GM20431 (cell line): Measurements from ENCODE around the gene STAT6.
"Not testable (repeated sequence)": the region's sequence is repeated elsewhere in the genome, so short reads cannot be mapped to it uniquely, and the experiment has no call there.

ENCODE experiments used
- in situ Hi-C: fragments of 300-500 bp; cut with MseI, MboI; formaldehyde crosslinking; loops from one replicate; pipeline ENCODE4 v1.15.0; 2020; ENCODE audit warnings: low sequenced_read_pairs; ENCODE audit not compliant: unreplicated experiment

The STAT6 gene

DNA sequence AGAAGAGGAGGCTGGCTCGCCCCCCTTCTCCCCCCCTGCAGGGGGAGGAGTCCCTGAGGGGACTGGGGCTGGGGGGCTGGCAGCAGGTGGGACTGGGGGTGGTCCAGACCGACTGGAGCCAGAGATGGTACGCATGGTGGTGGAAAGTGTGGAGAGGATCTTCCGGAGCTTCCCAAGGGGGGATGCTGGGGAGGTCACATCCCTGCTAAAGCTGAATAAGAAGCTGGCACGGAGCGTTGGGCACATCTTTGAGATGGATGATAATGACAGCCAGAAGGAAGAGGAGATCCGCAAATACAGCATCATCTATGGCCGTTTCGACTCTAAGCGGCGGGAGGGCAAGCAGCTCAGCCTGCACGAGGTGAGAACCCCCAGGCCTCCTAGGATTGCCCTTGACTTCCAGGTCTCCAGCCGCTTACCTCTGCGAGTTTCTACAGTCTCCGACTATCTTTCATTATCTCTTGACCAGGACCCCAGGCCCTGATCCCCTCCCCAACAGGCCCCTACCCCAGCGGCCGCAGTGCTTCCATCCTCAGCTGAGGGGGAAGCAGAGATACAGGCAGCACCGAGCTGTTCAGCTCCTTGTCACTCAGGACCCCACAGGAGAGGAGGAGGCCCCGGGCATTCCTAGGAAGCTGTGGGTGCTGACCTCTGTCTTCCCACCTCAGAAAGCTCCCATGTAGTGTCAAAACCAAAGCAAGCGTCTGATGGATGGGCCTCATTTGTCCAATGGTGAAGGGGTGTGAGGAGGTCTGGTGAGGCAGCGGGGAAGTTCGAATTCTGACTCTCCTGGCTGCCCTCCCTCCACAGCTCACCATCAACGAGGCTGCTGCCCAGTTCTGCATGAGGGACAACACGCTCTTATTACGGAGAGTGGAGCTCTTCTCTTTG, 19.3 kb downstream of the STAT6 start:
- in situ Hi-C loops: no loop called here

DNA sequence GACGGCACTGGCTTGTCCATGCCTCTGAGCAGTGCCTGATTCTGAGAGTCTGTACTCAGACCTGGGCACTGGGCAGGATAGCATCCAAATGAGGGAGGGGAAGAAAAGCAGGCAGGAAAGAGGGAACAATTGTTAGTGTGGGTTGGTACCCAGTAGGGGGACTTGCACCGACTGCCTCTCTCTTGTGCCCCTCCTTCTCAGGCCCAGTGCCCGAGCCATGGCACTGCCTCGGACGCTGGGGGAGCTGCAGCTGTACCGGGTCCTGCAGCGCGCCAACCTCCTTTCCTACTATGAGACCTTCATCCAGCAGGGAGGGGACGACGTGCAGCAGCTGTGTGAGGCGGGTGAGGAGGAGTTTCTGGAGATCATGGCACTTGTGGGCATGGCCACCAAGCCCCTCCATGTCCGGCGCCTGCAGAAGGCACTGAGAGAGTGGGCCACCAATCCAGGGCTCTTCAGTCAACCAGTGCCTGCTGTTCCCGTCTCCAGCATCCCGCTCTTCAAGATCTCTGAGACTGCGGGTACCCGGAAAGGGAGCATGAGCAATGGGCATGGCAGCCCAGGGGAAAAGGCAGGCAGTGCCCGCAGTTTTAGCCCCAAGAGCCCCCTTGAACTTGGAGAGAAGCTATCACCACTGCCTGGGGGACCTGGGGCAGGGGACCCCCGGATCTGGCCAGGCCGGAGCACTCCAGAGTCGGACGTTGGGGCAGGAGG, 20.1 kb downstream of the STAT6 start:
- in situ Hi-C loops: no loop called here

DNA sequence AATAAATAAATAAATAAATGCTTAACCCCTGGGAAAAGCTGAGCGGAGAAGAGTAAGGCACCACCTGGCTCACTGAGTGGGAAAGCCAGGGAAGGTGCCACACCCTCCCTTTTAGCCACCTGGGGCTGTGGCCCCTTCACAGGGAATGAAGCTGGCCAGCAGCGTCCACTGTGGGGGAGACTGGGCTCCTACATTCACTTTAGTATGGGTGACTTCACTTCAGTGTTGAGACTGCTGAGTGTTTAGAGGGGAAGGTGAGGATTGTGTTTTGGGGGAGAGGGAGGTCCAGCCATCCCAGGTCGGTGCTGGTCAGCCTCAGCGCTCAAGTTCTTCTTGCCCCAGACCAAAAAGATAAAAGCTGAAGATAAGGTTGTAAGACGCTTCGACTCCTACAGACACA, 20.7 kb downstream of the STAT6 start:
- in situ Hi-C loops: no loop called here

DNA sequence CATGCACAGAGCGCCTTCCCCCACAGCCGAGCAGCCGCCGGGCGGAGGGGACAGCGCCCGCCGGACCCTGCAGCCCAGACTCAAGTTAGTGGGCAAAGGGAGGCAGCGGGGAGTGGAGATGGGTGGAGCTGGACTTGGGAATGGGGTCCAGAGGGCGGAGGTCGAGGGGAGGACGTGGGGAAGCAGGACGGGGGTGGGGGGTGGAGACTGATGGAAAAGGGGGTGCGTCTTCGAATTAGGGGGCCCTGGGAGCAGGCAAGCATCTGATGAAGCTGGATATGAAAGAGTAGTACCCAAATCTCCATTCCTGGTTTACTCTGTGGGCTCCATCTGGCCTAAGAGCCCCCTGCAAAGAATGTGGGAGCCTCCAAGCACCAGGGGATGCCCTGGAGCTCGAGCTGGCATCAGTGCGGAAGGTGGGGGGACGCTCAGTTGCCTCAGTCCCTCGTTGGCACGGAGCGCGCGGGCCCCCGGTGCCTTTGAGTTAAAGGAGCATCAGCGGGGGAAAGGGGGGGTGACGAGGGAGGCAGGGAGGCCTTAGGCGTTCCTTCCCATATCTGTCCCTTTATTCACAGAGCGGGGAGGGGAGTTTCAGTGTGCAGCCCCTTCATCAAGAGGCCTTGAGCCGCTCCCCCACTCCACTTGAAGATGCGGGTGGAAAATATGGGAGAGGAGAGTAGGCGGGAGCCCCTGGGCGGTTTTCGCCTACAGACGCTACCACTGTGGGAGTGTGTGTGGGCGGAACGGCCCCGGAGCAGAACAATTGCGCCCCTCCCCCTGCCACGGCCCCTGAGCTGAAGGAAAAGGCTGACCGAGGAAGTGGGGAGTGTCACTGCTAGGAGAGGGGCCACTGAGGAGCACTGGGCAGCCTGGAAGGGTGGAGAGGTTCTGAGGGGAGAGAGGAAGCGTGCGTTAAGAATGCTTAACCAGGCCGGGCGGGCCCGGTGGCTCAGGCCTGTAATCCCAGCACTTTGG, 21.6 kb downstream of the STAT6 start:
- in situ Hi-C loops: no loop called here

DNA sequence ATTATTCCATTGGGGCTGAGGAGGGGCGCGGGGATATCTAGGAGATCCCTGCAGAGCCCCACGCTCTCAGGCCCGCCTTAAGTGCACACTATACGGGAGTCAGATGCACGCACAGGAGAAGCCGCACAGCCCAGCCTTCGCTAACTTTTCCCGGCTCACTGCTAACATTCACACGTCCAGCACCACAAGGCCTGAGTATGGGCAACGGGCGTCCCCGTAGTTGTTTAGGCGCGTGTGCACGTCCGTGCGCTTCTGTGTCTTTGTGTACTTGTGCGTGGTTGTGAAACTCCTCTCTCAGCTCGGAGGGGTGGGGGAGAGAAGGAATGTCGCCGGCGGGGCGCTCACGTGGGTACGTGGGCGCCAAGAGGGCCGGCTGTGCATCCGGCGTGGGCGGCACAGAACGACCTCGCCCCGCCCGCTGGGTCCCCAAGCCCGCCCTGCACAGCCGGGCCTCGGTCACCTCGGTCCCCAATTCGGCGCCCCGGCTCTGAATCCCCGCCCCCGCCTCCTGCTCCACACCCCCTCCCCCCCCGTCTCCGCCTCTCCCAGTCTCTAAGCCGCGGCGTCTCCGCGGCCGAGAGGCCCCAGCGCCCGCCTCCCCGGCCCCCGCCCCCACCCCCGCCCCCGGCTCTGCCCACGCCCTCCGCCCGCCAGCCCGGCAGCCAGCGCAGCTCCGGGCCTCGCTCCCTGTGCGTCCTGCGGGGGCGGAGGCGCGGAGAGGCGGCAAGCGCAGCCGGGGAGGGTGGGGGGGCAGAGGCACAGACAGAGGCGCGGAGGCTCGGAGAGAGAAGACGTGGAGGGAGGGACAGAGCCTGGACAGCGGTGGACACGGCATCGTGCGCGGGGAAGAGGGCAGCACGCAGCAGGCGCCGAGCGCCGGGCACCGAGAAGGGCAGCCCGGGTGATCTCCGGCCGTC, 22.6 kb downstream of the STAT6 start, which contains the start of gene NAB2:
TSS of gene NAB2 (plus strand) at position 761 of the 917 bp plus-strand sequence. CDS start 158 bp downstream, outside the sequence.
- in situ Hi-C loops: no loop called here

DNA sequence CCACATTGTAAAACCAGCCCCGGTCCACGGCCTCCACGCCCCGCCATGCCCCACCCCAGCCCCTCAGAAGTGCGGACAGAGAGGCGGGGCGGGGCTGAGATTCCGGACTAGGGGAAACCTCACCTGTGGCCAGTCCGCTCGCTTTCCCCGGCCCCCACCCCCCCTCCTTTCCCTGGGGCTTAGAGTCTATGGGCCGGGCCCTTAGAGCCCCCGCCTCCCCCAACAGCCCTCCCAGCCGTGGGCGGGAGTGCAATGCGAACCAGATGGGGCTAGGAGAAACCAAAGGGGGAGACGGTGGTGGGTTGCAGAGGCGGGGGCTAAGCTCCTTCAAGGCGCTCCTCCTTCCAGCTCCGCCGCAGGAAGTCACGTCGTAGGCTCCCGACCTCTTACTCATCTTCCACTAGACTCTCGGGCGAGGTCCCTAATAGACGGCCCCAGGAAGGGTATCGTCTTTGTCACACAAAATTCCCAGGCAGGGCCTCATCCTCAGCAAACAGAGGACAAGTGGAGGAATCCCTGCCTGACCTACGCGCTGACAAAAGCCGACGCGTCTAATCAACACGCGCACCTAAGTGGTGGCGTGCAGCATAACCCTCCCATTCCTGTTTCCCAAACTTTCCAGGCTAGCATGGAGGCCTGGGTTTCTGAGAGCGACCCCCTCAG, 23.3 kb downstream of the STAT6 start:
- in situ Hi-C loops: no loop called here

GRCh38 chr12:57087010-57087690, 24.0 kb downstream of the STAT6 start:
- in situ Hi-C loops: no loop called here

GRCh38 chr12:57086493-57087009, 24.6 kb downstream of the STAT6 start:
- in situ Hi-C loops: no loop called here

DNA sequence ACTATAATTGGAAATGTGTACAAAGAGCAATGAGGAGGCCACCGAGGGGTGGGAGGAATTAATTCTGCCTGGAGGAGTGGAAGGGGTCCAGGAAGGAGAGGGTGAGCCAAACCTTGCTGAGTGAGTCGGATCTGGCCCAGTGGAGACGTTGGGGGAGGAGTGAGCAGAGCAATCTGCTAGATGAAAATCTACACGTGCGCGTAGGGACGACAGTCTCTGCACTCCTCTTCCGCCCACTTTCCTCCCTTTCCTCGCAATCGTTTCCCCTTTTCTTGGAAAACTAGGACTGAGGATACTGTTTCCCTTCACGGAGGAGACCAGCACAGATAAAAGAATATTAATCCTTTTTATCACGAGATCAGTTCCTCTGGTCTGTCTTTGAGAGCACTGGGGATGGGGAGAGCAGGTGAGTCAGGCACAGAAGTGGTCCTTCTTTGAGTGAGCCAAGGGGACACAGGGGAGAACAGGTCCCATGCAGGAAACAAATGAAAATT, 25.1 kb downstream of the STAT6 start:
- in situ Hi-C loops: no loop called here

- in situ Hi-C loops: no loop called here
Measured at GRCh38 chr12:57080855-57081254, 30.3 kb downstream of the STAT6 start.

GRCh38 chr12:57079821-57080220, 31.3 kb downstream of the STAT6 start:
- in situ Hi-C loops: no loop called here

DNA sequence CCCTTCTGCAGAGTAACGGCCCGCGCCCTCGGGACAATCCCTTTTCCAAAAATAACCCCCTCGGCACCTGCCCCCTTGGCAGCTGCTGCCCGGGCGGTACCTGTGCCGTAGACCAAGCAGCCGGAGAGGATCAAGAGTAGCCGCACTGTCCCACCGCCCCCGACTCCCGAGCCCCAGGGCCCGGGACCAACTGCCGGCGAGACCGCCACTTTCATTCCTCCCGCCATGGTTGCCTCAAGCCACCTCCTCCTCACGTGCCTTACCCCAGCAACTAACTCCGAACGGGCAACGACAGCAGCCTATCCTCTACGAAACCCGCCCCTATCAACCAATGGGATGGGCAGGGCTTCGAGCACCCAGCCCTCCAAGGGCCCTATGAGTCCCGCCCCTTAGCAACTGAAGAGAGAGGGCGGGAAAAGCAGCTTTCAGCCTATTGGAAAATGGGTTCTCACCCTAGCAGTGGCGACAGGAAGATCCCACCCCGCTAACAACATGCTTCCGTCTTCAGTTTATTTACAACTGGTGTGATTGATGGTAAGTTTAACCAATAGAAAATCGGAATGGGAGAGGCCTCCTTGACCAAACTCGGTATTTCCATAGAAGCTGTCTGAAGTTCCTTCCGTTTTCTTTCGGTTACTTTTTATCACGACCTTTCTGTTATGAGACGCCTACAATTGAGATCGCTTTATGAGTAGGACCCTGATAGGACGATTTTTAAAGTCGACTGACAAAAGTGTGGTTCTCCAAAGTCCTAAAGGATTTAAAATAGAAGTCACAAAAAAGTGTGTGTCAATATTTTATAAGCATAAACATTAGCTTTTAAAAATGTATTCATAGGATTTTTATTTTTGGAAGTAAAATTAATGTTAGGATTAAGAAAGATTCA, 32.4 kb downstream of the STAT6 start, which contains the start of gene NEMP1:
TSS of gene NEMP1 (minus strand) at position 273 of the 886 bp plus-strand sequence. CDS start at position 227, 46 bp downstream.
- in situ Hi-C loops: no loop called here

DNA sequence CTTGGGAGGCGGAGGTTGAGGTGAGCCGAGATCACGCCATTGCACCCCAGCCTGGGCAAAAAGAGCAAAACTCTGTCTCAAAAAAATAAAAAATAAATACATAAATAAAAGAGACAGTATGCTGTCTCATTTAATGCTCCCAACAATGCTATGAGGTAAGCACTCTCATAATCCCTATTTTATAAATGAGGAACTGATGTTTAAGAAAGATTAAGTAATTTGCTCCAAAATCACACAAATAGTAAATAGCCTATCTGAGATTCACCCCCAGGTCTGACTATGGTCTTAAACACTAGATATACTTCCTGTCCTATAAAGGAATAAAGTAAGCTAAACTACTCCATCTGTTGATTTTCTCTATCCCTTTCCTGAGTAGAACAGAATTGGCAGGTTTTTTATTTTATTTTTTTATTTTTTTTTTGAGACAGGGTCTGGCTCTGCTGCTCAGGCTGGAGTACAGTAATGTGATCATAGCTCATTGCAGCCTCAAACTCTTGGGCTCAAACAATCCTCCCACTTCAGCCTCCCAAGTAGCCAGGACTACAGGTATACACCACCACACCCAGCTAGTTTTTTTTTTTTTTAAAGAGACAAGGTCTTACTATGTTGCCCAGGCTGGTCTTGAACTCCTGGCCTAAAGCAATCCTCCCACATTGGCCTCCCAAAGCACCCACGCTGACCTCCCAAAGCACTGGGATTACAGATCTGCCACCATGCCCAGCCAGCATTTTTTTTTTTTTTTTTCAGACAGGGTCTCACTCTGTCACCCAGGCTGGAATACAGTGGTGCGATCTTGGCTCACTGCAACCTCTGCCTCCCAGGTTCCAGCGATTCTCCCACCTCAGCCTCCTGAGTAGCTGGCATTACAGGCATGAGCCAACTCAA, 37.4 kb downstream of the STAT6 start:
- in situ Hi-C loops: not testable (repeated sequence)

DNA sequence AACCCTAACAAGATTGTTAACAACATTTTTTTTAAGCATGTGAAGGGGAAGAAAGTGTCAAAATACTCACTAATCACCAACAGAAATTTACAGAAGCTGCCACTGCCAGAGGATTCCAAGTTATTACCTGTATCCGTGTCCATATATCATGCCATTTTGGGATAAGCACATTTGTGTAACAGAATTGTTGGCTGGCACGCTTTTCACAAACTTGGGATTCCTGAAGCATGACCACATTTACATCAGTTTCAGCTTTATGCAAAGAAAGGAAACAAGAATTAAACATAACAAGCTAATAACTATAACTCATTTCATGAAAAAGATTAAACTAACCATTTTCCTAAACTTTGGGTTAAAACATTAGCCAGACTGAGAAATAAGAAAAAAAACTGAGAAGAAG, 38.5 kb downstream of the STAT6 start:
- in situ Hi-C loops: no loop called here

DNA sequence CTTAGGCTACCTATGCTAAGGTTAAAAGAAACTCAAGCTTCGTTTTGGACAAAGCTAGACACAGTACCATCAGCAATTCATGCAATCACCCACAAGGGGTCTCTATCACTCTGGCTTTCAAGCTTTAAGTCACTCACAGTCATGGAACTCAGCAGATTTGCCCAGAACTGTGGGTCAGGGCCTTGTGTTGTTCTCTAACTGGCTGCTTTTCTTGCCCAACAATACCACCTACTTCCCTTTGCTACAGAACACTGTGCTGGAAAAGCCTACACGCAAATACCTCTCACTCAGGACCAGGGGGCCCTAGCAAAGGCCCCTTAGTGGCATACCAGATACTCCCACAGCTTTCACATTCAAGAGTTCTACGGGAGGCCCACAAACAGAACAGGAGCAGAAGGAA, 41.6 kb downstream of the STAT6 start:
- in situ Hi-C loops: no loop called here

GRCh38 chr12:57066245-57066644, 44.9 kb downstream of the STAT6 start:
- in situ Hi-C loops: no loop called here
